H1 (cell line): ENCODE results near the gene CIROP. TPM values are rescaled to one million over a fixed set of nuclear protein-coding genes. Genes with fewer than 3 reads are reported as not detected.
A peak's percentile ranks its signal among the peaks of the same experiment; 100 is the strongest.

Source experiments
- ATF3 ChIP-seq: IDR thresholded peaks from 2 replicates; pipeline ENCODE4 v1.6.1; 2011; ENCODE audit warnings: low read depth, mild to moderate bottlenecking, low read length; ENCODE audit not compliant: insufficient read depth
- CTBP2 ChIP-seq: IDR thresholded peaks from 2 replicates; pipeline ENCODE4 v1.7.0; 2011; ENCODE audit warnings: borderline replicate concordance, mild to moderate bottlenecking, moderate library complexity, mixed read lengths, low read length; ENCODE audit not compliant: insufficient read depth, insufficient read length
- E2F6 ChIP-seq: IDR thresholded peaks from 2 replicates; pipeline ENCODE4 v1.6.1; 2012; ENCODE audit warnings: inconsistent platforms
- EZH2 ChIP-seq: fragments of 200-600 bp; sonication (generic); IDR thresholded peaks from 2 replicates; pipeline ENCODE4 v1.7.1; 2012; ENCODE audit warnings: low read depth, mild to moderate bottlenecking, moderate library complexity, low read length, inconsistent platforms; ENCODE audit not compliant: severe bottlenecking
- GTF2F1 ChIP-seq: IDR thresholded peaks from 2 replicates; pipeline ENCODE4 v1.6.1; 2012; ENCODE audit warnings: low read depth, low read length, improper control_type of control experiment, borderline replicate concordance
- NRF1 ChIP-seq: IDR thresholded peaks from 2 replicates; pipeline ENCODE4 v1.6.1; 2011; ENCODE audit warnings: mild to moderate bottlenecking, low read depth, low read length, improper control_type of control experiment
- RXRA ChIP-seq: IDR thresholded peaks from 2 replicates; pipeline ENCODE4 v1.6.1; 2011; ENCODE audit warnings: low read depth, mild to moderate bottlenecking, low read length, moderate library complexity; ENCODE audit not compliant: insufficient read depth
- polyA plus RNA-seq, 7 experiments: library from polyadenylated mRNA; depleted of rRNA in 3 of 7; stranded (reverse) in 5 of 7; unstranded in 2 of 7; fragments of >200 nt in 5 of 7; fragments of 200-250 nt in 2 of 7; gene quantifications; 1 replicate in 5 of 7; 2 replicates in 1 of 7; 4 replicates in 1 of 7; pipeline versions ENCODE4 v1.2.1 to v1.2.3, GENCODE V29; 2011 to 2013; ENCODE audit warnings: missing spikeins in 2 of 7, mixed read lengths in 2 of 7
- total RNA-seq: library from RNA; stranded (reverse); fragmentation: NEBNext Ultra II Directional; extraction: Animal tissue kit (Norgen Biotek cat#: 25700); gene quantifications from 2 replicates; pipeline ENCODE4 v1.2.1, GENCODE V29; 2021

CIROP gene
- total and polyA plus RNA-seq, 2 of the 8 experiments (the other 6 are each of a cell fraction or from before 2014, with no cell fraction given): 0.06 TPM; not detected in 1

GRCh38 chr14:23068789-23069412 is 35.9 kb downstream of the CIROP start (continued):
- TF ChIP-seq ATF3 (0 out of 2 replicates have a peak, but pooled peaks have one; percentile 25), E2F6 (peak; percentile 74; the same call in 1 of the 2 replicates), RXRA (no peak), NRF1 (no peak), GTF2F1 (no peak), CTBP2 (no peak), EZH2 (no peak)
